Right ventricle myocardium inferior (tissue), 1 donor: ENCODE results near the gene MYBPH. TPM values are rescaled to one million over a fixed set of nuclear protein-coding genes. Genes with fewer than 3 reads are reported as not detected.

Source experiments
- ATAC-seq: fragments of 200-7000 bp; cut with Tn5 transposase; one replicate; pipeline ENCODE4 v1.9.1; 2020; ENCODE audit warnings: mild to moderate bottlenecking, moderate library complexity
- DNase-seq: peaks from one replicate; pipeline ENCODE4 v3.0.0; 2021; ENCODE audit errors: missing footprints
- intact Hi-C: fragments of 100-400 bp; cut with DNase I; formaldehyde crosslinking; loops from one replicate; pipeline ENCODE4 v1.11.0; 2022
- total RNA-seq: library from RNA; stranded (reverse); fragmentation: NEBNext Ultra II Directional; extraction: Animal tissue kit (Norgen Biotek cat#: 25700); gene quantifications from one replicate; pipeline ENCODE4 v1.2.1, GENCODE V29; 2021
- donor health status: DM: no; HTN: yes; CAD: no; lungs with severe emphysema.

The MYBPH gene
- total RNA-seq, 1 donor from 2014 or later = not detected

DNA sequence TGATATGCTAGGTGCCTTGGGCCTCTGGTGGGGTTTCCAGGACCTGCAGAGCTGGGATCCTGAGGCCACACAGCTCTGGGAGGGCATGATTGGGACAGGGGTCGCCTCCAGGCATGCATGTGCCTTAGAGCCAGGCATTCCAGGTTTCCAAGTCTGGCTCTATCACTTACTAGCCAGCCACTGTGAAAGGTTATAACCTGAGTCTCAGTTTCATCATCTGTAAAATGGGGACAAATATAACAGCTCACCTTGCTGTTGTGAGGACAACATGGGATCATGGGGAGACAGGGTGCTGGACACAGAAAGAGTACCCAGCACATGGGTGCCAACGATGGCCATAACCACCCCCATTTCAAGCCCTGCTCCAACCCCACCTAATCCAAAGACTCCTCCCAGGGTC, 8.2 kb upstream of the MYBPH start:
- ATAC-seq (no peak), DNase-seq (no peak)
- intact Hi-C loops = no loop called here

GRCh38 chr1:203182387-203182953, 6.8 kb upstream of the MYBPH start:
- DNase-seq = no peak
- intact Hi-C loops = no loop called here
- no peak for ATAC-seq

DNA sequence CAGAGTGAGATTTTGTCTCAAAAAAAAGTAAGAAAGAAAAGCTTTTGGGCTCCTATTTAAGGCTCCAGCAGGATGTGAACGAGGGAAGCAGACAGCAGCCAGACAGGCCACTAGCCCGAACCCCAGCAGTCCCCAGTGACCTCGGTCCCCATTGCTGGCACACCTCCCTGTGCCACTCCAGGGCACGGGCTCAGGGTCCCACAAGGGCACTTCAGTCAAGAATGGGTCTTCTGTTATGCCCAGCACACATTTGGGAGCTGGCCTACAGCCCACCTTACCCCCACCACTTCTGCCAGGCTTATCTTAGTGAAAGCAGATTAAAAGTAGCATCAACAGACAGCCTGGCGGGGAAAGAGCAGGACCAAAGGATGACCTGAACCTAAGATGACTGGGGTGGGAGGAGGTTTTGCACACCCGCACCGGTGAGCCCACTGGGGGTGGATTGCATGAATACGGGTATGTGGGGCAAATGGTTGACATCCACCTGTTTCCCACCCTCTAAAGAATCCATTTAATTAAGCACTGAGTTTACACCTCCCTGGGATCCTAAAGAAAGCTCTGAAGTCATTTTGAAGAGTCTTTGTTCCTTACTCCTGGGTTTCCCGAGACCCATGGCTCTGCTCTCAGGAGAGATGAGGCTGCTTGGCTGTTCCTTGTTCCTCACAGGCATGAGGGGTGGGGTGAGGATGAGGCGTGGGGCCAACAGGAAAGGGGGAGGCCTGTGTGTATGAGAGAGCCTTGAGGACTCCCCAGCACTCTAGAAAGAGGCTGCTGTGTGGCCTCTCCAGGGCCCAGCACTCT, 6.2 kb upstream of the MYBPH start:
- intact Hi-C loops = no loop called here
- DNase-seq = no peak
- ATAC-seq = no peak

DNA sequence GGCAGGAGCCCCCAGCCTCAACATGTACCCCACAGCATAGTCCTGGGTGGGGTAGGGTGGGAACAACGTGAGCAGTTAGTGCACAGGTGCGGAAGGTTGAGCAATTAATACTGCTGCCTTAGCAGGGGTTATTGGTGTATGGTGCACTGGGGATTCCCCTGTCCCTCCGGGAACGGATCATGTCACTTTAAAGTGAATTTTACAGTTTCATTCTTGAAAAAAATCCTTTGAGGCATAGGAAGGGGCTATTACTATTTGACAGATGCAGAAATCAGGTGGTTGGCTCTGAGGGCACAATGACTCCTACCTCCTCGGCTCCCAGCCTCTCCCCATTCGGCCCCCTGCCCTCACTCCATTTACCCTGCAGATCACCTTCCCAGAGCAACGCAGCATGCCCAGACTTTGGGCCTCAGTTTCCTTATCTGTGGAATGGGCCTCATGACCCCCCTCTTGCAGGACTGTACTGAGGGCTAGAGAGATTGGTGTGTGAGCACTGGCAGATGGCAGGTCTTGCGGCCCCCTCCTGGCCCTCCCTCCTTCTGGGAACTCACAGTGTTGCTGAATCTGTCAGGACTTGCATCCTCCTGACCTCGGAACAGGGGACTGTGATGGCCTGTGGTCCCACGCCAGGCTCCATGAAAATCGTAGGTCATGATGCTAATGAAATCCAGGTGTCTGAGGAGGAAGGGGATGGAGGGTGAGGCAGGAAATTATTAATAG, 5.1 kb upstream of the MYBPH start:
- DNase-seq (no peak), ATAC-seq (no peak)
- intact Hi-C loops = no loop called here

DNA sequence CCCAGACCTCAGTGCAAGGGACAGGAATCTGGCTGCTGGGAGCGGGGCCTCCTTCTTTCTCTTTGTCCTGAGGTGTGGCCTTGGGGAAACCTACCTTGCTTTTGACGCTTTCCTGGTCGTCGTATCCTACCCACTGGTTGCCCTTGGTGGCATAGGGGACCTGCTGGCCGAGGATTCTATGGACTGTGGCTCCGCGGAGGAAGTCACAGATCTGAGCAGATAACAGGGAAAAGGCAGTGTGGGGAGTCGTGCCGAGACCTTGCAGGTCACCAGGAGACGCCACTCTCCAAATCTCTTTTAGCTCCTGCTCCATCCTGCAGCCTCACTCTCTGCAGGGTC, 4.0 kb upstream of the MYBPH start:
- no peak for ATAC-seq

DNA sequence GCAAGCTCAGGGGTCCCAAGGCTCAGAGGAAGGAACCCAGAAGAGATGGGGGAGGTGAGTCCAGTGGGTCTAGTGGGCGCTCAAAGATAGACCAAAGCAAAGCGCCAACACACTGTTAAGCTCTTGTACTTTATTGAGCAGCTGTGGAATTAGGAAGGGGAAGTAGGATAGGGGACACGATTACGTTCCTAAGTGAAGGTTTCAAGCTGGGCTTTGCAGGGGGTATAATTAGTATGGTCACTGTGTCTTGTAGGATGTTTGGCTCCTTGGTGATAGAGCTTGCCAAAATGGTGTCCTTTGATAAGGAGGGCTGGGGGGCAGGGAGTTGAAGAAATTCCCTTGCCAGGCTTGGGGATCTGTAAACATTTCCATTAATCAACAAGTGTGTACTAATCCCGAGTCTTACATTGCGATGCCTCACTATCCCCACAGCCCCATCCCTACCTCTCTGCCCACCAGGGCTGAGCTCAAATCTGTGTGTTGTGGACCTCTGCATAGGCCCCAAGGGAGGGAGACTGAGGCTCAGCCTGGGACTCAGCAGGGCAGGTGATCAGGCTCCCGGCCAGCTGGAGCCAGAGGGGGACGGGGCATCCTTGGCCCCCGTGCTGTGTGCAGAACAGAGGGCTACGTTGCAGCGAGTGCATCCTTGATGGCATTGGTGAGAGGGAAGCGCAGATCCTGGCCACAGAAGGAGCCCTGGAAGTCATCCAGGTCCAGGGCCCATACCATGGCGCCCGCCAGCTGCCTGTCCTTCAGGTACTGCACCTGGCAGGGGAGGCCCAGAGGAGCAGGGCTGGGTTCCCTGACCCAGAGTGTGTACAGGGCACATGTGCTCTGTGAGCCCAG, 3.4 kb upstream of the MYBPH start:
- intact Hi-C loops = no loop called here
- DNase-seq (no peak), ATAC-seq (no peak)

More for the DNA sequence above, 4.0 kb upstream of the MYBPH start:
- intact Hi-C loops = no loop called here
- DNase-seq = no peak

DNA sequence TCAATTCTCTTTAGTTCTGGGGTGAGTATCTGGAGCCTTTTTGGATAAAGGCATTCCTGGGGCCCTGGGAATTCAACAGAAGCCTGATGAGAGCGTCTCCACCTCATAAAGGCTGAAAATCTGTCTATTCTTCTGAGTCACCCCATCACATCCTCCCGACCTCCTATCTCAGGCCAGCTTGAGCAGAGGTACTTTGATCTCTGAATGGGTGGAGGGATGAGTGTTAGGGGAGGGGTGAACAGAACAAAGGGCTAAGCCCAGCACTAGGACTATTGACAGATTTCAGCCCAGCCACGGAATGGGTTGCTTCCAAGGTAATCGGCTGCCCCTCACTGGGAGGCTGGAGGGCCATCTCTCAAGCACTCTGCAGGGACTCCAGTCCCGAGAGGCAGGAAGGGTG, 2.5 kb upstream of the MYBPH start:
- ATAC-seq (no peak), DNase-seq (no peak)
- intact Hi-C loops = no loop called here

DNA sequence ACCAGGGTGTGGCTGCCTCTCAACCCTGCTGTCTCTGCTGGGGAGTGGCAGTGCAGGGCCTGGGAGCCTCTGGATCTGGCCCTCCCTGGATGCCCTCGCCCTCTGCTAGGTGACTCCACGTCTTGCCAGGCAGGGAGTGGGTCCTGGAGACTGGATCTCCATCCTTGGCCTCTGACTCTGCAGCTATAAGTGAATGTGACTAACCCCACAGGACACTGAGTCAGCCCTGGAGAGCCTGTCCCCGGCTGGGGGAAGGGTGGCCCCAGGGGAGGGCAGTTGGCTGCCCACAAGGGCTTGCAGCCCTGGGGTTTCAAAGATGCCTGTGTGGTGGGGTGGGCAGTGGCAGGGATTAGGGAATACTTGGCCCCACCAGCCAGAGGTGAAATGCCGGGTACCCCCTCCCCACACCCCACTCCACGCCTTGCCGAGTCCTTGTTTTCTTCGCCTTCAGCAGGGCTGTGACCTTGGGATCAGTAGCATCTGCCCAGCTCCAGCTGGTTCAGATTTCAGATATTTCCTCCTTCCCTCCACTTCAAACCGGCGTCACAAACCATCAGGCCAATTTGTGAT, 1.9 kb upstream of the MYBPH start:
- intact Hi-C loops = no loop called here
- ATAC-seq (no peak), DNase-seq (no peak)

DNA sequence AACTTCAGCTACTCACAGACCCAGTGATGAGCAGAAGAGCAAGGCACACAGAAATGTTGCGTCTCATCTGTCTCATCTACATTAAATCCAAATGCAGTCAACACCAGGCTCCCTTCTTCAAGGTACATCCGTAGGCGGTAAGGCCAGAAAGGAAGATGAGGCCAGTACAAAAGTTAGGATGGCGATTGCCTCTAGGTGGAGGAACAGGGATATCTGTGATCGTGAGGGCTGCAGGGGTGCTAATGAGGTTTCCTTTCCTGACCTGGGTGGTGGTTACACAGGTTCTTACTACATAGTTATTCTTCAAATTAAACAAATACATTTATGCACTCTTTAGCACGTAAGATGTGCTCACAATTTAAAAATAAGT, 1.4 kb upstream of the MYBPH start:
- intact Hi-C loops = no loop called here
- DNase-seq = no peak
- ATAC-seq = no peak

DNA sequence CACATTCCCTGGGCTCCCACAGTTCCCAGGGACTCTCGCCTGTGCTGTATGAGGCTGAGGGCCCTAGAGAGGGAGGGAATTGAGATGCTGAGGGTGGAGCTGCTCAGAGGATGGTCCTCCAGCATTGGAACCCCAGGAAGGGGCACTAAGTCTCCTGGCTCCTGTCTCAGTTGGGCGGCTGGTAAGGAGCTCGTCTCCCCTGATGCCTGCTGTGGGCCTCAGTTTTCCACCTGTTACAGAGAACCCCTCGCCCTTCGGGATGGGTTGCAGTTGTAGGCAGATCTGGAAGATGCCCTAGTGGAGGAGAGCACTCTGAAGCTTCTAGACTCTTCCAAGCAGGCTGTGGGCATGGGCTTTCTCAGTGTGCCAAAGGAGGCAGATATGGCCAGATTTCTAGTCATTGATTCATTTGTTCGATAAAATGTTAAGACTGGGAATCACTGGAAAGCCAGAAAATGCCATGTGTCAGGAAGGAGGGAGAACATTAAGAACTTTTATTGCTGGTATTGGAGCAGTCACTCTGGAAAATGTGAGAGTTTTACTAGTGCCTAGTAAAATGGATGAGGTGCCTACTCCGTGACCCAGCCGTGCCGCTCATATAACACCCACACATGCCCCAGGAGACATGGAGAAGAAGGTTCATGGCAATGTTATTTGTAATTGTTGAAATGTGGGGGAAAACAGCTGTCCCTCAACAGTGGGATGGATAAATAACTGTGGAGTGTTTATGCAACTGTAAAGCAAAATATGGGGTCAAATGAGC, 828 bp upstream of the MYBPH start:
- intact Hi-C loops = no loop called here
- ATAC-seq = no peak
- DNase-seq = no peak

DNA sequence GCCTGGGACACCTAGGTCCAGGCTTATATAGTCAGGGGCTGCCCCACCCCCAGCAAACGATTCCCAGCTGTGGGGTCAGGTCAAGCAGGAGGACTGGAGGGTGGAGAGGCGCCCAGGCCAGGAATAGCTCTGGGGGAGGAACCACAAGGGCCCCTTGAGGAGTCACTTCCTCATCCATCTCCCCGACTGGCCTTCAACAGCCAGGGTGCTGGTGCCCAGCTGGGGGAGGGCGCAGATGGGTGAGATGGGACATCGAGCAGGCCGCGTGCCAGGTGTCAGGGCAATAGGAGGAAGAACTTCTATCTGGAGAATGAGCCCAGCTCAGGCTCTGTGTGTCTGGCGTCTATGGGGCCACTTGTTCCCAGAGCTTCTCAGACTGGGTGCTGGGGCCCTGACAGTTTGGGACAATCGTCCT, 208 bp upstream of the MYBPH start:
- intact Hi-C loops = no loop called here
- peak; percentile 47 for ATAC-seq
- peak; percentile 79 for DNase-seq

GRCh38 chr1:203174324-203174985, 1.2 kb downstream of the MYBPH start:
- ATAC-seq (no peak), DNase-seq (no peak)
- intact Hi-C loops = no loop called here

DNA sequence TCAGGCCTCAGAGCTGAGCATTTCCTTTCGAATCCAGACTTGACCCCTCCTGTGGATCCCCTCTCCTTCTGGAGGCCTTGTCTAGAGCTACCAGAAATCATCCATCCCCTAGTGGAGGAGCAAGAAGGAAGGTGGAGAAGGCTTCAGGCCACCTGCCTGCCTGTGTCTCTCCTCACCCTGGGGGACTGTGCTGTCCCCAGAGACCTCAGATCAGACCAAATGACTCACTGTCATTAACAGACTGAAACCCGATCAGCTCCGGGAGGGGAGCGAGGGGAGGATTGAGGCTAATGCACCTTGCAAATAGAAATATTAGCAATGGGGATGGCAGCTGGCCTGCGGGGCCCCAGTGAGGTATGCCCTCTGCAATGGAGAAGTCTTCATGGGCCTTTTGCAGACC, 2.1 kb downstream of the MYBPH start:
- DNase-seq (no peak), ATAC-seq (no peak)
- intact Hi-C loops = loop anchor here (2.0 kb wide), 1 partner anchor 43 kb away; no protein-coding TSS in a partner anchor

DNA sequence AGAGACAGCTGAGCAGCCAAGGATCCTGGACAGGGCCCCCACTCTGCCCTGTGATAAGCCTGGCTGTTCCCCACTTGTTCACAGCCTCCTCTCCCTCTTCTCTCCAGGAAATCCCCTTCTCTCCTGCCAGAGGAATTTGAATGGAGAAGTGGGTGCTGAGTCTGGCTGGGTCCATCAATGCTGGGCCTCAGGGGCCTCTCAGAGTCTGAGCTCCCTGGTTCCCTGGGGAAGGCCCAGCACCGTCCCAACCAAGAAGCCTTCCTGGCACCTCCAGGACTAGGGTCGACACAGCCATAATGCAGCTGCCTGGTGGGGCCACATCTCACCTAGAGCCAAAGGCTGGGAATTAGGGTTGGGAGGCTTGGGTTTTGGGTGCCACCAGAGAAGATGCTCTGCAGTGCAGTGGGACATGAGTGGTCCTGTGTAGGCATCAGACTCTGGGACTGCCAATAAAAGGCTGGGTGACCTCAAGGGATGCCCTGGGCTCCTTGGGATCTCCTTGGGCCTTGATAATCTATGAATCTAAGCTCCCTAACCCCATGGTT, 2.5 kb downstream of the MYBPH start:
- intact Hi-C loops = loop anchor here (2.0 kb wide), 1 partner anchor 44 kb away; no protein-coding TSS in a partner anchor
- no peak for DNase-seq
- ATAC-seq = no peak

DNA sequence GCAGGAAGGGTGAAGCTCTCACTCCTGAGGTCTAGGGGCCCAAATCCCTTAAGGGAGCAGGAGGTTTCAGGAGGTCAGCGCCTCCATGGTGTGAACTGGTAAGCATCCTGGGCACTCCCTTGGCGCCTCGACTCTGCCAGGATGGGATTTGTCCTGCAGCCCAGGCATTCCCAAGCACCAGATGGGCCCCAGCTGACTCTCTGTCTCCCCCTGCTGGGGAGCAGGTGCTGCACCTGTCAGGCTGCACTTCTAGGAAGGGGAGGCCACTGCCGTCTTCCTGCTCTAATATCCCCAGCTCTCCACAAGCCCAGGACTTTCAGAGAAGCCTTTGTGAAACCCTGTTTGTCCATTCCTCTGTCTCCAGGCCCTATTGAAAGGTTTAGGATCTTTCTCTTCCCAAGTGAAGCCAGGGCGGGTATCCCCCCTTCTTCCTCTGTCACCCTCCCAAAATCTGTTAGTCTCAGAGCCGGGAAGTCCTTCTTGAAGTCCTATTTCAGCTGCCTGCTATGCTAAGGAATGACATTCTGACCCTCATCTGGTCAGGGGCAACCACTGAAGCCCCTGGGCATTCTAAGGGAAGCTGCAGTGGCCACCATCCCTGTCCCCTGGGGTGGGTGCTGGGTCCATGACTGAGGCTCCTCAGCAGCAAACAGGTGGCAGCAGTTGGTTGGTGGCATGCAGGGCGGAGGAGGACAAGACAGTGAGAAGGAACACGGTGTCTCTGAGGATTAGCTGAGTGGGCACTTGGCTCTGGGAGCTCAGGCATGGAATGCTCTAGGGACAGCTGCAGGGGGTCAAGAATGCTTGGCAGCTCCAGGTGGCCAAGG, 3.2 kb downstream of the MYBPH start:
- peak; percentile 72 for DNase-seq
- peak; percentile 53 for ATAC-seq
- intact Hi-C loops = loop anchor here (1.0 to 2.0 kb wide), 3 partner anchors 44 to 133 kb away; no protein-coding TSS in a partner anchor

- intact Hi-C loops = loop anchor here (1.0 to 2.0 kb wide), 3 partner anchors 45 to 132 kb away; no protein-coding TSS in a partner anchor
- DNase-seq (no peak), ATAC-seq (no peak)
Measured at GRCh38 chr1:203171341-203172183, 4.1 kb downstream of the MYBPH start.
